GM18517 (cell line): ENCODE results near the gene FOXA3.

Experiments used
- ATAC-seq: cut with Tn5 transposase; IDR thresholded peaks from one replicate; pipeline ENCODE4 v1.9.1; 2021; ENCODE audit warnings: mild to moderate bottlenecking, moderate library complexity; ENCODE audit not compliant: unreplicated experiment

FOXA3 gene

GRCh38 chr19:45863840-45864628 lies at the start of gene FOXA3:
Gene FOXA3, plus strand, starts transcription at chr19:45864326. Its CDS starts 131 bp downstream, at chr19:45864457.
- ATAC-seq: no peak

- no peak for ATAC-seq
Measured at GRCh38 chr19:45814851-45815480, 49.2 kb upstream of the FOXA3 start, which contains the start of gene RSPH6A. Gene RSPH6A, minus strand, starts transcription at chr19:45815308. Its CDS starts 132 bp downstream, at chr19:45815176.

GRCh38 chr19:45815481-45816216 lies 48.5 kb upstream of the FOXA3 start:
- no peak for ATAC-seq

GRCh38 chr19:45816236-45817009 lies 47.7 kb upstream of the FOXA3 start:
- ATAC-seq: no peak

- ATAC-seq: peak; percentile 78
Measured at GRCh38 chr19:45817010-45817724, 47.0 kb upstream of the FOXA3 start.

GRCh38 chr19:45817725-45818301 lies 46.3 kb upstream of the FOXA3 start:
- no peak for ATAC-seq

- no peak for ATAC-seq
Measured at GRCh38 chr19:45819769-45820168, 44.4 kb upstream of the FOXA3 start.

- ATAC-seq: no peak
Measured at GRCh38 chr19:45820413-45821102, 43.6 kb upstream of the FOXA3 start.

- no peak for ATAC-seq
Measured at GRCh38 chr19:45821103-45821521, 43.0 kb upstream of the FOXA3 start.

- no peak for ATAC-seq
Measured at GRCh38 chr19:45821570-45821969, 42.6 kb upstream of the FOXA3 start.

GRCh38 chr19:45822716-45823115 lies 41.4 kb upstream of the FOXA3 start:
- ATAC-seq: no peak

- no peak for ATAC-seq
Measured at GRCh38 chr19:45823182-45823581, 40.9 kb upstream of the FOXA3 start.

- ATAC-seq: no peak
Measured at GRCh38 chr19:45824041-45824471, 40.1 kb upstream of the FOXA3 start.

GRCh38 chr19:45824531-45825262 lies 39.4 kb upstream of the FOXA3 start:
- no peak for ATAC-seq

GRCh38 chr19:45825263-45825605 lies 38.9 kb upstream of the FOXA3 start:
- ATAC-seq: no peak

- no peak for ATAC-seq
Measured at GRCh38 chr19:45825917-45826893, 37.9 kb upstream of the FOXA3 start.

GRCh38 chr19:45826934-45827333 lies 37.2 kb upstream of the FOXA3 start:
- ATAC-seq: no peak
